ENCODE results near the gene PGS1.

DNA sequence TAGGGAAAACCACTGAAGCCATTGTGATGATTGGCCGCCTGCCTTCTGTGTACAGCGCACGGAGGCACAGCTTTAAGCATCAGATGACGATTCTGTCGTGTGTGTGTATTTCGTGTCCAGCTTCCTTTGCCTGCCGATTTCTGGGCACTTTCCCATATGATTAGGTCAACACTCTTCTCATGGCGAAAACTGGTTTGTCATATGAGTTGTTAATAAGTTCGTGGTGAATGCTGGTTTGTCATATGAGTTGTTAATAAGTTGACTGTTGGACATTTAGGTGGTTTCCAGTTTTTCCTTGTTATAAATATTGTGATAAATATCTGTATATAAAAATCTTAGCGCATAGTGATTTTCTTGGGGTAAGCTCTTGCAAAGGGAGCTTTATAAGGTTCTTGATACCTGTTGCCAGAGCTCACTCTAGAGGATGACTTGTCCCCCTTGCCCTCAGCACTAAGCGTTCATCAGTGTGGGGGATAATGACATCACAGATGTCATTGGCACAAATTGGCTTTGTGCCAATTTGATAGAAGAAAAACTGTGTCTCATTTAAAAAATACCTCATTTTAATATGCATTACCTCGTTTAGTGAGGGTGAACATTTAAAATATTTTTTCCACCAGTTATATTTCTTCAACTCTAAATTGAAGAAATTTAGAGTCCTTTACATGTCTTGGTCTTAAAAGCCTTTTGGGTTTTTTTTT is 40.0 kb downstream of the PGS1 start:
- TF ChIP-seq REST (IDR thresholded peaks at IDR 0.05; ENCODE audit: low read depth), result no peak
- no peak for TF ChIP-seq ZBTB7A (IDR thresholded peaks at IDR 0.05; ENCODE audit: low read depth)
